ENCODE measurements around the gene IGSF3. TPM values are rescaled to one million over a fixed set of nuclear protein-coding genes. Genes with fewer than 3 reads are reported as not detected.
"Not testable (repeated sequence)": the region's sequence is repeated elsewhere in the genome, so short reads cannot be mapped to it uniquely, and the experiment has no call there.

The IGSF3 gene
- total RNA-seq, 4 donors from 2014 or later, result 2.5 to 14.3 (median 8.5) TPM

- no peaks in the 10 kb centered on the region for H3K4me1 ChIP-seq
- H3K36me3 ChIP-seq, result no peaks in the 10 kb centered on the region
- TF ChIP-seq EP300 (IDR thresholded peaks at IDR 0.05) (no peak), POLR2A (IDR thresholded peaks at IDR 0.05; ENCODE audit: low read depth) (no peak), POLR2AphosphoS5 (IDR thresholded peaks at IDR 0.05) (no peak)
- TF ChIP-seq, protein P1, sequence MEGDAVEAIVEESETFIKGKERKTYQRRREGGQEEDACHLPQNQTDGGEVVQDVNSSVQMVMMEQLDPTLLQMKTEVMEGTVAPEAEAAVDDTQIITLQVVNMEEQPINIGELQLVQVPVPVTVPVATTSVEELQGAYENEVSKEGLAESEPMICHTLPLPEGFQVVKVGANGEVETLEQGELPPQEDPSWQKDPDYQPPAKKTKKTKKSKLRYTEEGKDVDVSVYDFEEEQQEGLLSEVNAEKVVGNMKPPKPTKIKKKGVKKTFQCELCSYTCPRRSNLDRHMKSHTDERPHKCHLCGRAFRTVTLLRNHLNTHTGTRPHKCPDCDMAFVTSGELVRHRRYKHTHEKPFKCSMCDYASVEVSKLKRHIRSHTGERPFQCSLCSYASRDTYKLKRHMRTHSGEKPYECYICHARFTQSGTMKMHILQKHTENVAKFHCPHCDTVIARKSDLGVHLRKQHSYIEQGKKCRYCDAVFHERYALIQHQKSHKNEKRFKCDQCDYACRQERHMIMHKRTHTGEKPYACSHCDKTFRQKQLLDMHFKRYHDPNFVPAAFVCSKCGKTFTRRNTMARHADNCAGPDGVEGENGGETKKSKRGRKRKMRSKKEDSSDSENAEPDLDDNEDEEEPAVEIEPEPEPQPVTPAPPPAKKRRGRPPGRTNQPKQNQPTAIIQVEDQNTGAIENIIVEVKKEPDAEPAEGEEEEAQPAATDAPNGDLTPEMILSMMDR (IDR thresholded peaks at IDR 0.05), result no peak
- DNase-seq (ENCODE audit: extremely low spot score), result no peak
- intact Hi-C loops (cut with DNase I), result no loop called here
- WGBS, result 91% methylated on average over 7 of the region's 7 CpGs
- no peak overlapping the region for H3K27ac ChIP-seq (replicated peaks in 1 of 4)
- H3K4me3 ChIP-seq, result no peak overlapping the region
- no peaks in the 10 kb centered on the region for H3K9me3 ChIP-seq
- no peaks in the 10 kb centered on the region for H3K27me3 ChIP-seq
Measured at GRCh38 chr1:116624040-116624439, 43.5 kb downstream of the IGSF3 start.

DNA sequence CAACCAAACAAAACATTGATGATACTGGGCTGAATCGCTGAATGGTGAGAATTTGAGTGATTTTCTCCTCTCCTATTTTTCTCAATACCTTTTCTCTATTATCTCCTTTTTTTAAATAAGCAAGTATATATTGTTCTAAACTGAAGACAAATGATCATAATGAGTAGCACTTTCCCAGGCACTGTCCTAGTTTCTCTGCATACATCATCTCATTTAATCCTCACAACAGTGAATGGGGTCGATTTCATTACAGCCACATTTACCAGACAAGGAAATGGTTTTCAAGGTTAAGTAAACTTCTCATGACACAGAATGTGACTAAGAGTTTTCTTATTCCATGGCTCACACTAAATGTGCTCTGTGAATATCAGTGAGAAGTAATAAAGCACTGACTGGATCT lies 45.0 kb downstream of the IGSF3 start:
- H3K4me1 ChIP-seq; DNase-seq (ENCODE audit: extremely low spot score); intact Hi-C loops (cut with DNase I); H3K4me3 ChIP-seq; H3K27me3 ChIP-seq; H3K9me3 ChIP-seq; H3K36me3 ChIP-seq; H3K27ac ChIP-seq (replicated peaks in 1 of 4): not testable (repeated sequence)
- 76% methylated on average over 2 of the region's 2 CpGs for WGBS

DNA sequence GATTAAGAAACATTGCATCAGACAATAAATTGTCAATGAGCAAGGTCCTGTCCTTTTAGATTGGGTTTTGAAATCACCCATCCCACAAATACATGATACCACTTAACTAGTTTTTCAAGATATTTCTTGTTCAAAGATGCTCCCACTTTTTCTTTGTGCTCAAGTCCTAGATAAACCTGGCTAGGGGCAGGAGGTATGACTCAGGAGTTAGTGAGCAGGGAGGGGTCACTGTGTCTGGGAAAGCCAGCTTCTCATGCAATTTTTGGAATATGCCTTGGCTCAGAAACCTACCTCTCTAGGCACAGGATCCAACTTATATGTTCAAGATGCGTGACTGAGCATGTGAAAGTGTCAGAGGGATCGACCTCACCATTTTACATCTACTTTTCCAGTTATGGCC lies 45.8 kb downstream of the IGSF3 start:
- 91% methylated on average over 2 of the region's 2 CpGs for WGBS
- intact Hi-C loops (cut with DNase I), result not testable (repeated sequence)

DNA sequence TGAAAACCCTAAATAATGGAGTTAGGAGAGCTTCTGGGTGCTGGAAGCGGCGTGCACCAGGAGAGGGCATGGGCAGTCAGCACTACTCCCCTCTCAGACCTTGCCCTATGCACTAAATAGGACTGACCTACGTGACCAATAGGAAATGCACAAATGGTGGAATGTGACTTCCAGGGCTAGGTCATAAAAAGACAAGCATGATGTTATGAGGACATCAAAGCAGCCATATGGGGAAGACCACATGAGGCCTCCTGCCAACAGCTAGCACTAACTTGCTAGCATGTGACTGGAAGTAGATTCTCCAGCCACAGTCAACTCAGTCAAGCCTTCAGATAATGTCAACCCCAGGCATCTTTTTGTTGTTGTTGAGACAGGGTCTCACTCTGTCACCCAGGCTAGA lies 47.1 kb downstream of the IGSF3 start:
- H3K36me3 ChIP-seq; H3K4me3 ChIP-seq; H3K27me3 ChIP-seq; intact Hi-C loops (cut with DNase I); H3K9me3 ChIP-seq; H3K27ac ChIP-seq (replicated peaks in 1 of 4); H3K4me1 ChIP-seq; DNase-seq (ENCODE audit: extremely low spot score): not testable (repeated sequence)
- no CpG with 5 or more reads among the region's 3 CpGs for WGBS

More for the DNA sequence above, 45.8 kb downstream of the IGSF3 start:
- H3K4me1 ChIP-seq; H3K4me3 ChIP-seq; H3K27ac ChIP-seq (replicated peaks in 1 of 4); H3K36me3 ChIP-seq; DNase-seq (ENCODE audit: extremely low spot score); H3K27me3 ChIP-seq; H3K9me3 ChIP-seq: not testable (repeated sequence)

- H3K4me1 ChIP-seq; H3K36me3 ChIP-seq; H3K27me3 ChIP-seq; H3K27ac ChIP-seq (replicated peaks in 1 of 4); H3K4me3 ChIP-seq; DNase-seq (ENCODE audit: extremely low spot score); H3K9me3 ChIP-seq; intact Hi-C loops (cut with DNase I): not testable (repeated sequence)
- 43% methylated on average over 4 of the region's 4 CpGs for WGBS
Measured at GRCh38 chr1:116619106-116619505, 48.4 kb downstream of the IGSF3 start.

- H3K36me3 ChIP-seq; H3K27me3 ChIP-seq; intact Hi-C loops (cut with DNase I); H3K27ac ChIP-seq (replicated peaks in 1 of 4); H3K4me3 ChIP-seq; H3K9me3 ChIP-seq; DNase-seq (ENCODE audit: extremely low spot score); H3K4me1 ChIP-seq: not testable (repeated sequence)
- WGBS, result 86% methylated on average over 4 of the region's 5 CpGs
Measured at GRCh38 chr1:116617808-116618207, 49.7 kb downstream of the IGSF3 start.

- H3K4me1 ChIP-seq; H3K27ac ChIP-seq (replicated peaks in 1 of 4); H3K36me3 ChIP-seq; intact Hi-C loops (cut with DNase I); H3K9me3 ChIP-seq; H3K27me3 ChIP-seq; H3K4me3 ChIP-seq; DNase-seq (ENCODE audit: extremely low spot score): not testable (repeated sequence)
- 88% methylated on average over 12 of the region's 13 CpGs for WGBS
Measured at GRCh38 chr1:116613825-116614224, 53.7 kb downstream of the IGSF3 start.

DNA sequence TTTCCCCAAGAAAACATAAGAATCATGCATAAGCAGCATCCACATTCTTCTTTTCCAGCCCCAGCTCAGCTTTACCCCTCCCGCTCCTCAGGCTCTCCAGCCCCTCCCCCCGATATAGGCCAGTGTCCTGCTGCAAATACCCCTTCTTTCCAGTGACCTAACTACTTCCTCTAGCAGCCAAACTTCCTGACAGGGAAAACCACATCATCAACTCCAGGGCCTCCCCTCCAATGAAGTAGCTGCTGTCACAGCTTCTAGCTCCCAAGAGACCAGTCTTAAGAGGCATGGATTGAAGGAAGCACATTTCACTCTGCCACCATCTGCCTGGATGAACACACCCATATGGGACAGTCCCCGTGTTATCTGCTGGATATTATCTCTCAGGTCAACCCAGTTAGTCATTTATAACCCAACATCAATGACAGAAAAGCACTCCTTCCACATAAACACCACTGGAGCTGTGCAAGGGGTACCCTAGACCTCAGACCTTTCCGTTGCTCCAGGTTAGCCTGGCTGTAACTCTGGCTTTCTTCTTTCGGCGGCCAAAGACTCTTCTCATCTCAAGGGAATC lies 57.6 kb downstream of the IGSF3 start:
- H3K27me3 ChIP-seq; H3K27ac ChIP-seq (replicated peaks in 1 of 4); H3K36me3 ChIP-seq; H3K4me3 ChIP-seq; H3K9me3 ChIP-seq; H3K4me1 ChIP-seq; DNase-seq (ENCODE audit: extremely low spot score); intact Hi-C loops (cut with DNase I): not testable (repeated sequence)
- 90% methylated on average over 6 of the region's 6 CpGs for WGBS

GRCh38 chr1:116608841-116609240 lies 58.7 kb downstream of the IGSF3 start:
- not testable (repeated sequence) for H3K4me1 ChIP-seq
- 91% methylated on average over 2 of the region's 2 CpGs for WGBS

DNA sequence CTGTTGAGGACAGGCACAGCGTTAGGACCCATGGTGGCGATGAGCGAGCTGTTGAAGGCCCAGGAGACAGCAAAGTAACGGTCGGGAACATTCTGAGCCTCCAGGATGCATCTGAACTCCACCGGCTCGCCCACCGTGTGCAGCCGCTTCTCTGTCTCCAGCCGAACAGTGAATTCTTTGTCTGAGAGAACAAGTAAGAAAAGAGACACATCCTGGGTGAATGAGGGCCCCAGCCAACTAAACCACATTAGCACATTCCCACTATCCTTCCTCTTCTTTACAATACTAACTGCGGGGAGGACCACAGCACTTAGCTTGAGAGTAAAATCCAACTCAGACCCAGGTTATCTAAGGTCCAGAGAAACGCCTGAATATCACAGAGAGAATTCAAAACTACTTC lies 59.4 kb downstream of the IGSF3 start:
- H3K9me3 ChIP-seq; H3K27ac ChIP-seq (replicated peaks in 1 of 4); H3K36me3 ChIP-seq; intact Hi-C loops (cut with DNase I); H3K27me3 ChIP-seq; H3K4me1 ChIP-seq; DNase-seq (ENCODE audit: extremely low spot score); H3K4me3 ChIP-seq: not testable (repeated sequence)
- 93% methylated on average over 8 of the region's 12 CpGs for WGBS

More at GRCh38 chr1:116608841-116609240, 58.7 kb downstream of the IGSF3 start:
- H3K36me3 ChIP-seq; DNase-seq (ENCODE audit: extremely low spot score); H3K4me3 ChIP-seq; intact Hi-C loops (cut with DNase I); H3K9me3 ChIP-seq; H3K27me3 ChIP-seq; H3K27ac ChIP-seq (replicated peaks in 1 of 4): not testable (repeated sequence)

DNA sequence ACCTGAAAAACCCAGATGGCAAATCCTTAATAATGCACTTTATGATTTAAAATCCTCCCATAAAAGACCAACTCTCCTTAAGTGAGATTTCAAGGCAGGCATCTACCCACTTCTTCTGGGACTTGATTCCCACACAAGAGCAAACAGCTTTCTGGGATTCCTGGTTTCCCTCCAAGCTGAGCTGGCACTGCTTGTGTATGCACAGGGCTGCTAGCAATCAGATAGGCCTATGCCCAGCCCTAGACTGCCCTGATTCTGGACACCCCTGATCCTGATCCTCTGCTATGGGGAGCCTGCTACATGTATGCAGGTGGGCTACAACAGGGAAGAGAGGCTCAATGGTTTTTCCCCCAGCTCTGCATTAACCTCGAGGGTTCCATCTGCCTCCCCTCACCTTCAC lies 60.1 kb downstream of the IGSF3 start:
- H3K9me3 ChIP-seq; DNase-seq (ENCODE audit: extremely low spot score); H3K4me3 ChIP-seq; H3K27ac ChIP-seq (replicated peaks in 1 of 4); intact Hi-C loops (cut with DNase I); H3K27me3 ChIP-seq; H3K36me3 ChIP-seq; H3K4me1 ChIP-seq: not testable (repeated sequence)
- 93% methylated on average over 1 of the region's 1 CpG for WGBS

GRCh38 chr1:116606067-116606466 lies 61.5 kb downstream of the IGSF3 start:
- H3K27me3 ChIP-seq; intact Hi-C loops (cut with DNase I); H3K4me3 ChIP-seq; H3K4me1 ChIP-seq; H3K27ac ChIP-seq (replicated peaks in 1 of 4); H3K36me3 ChIP-seq; H3K9me3 ChIP-seq; DNase-seq (ENCODE audit: extremely low spot score): not testable (repeated sequence)
- WGBS, result 69% methylated on average over 8 of the region's 8 CpGs
